ENCODE data around the gene PNLIPRP3.

PNLIPRP3 gene

GRCh38 chr10:116450861-116451260, 23.2 kb downstream of the PNLIPRP3 start:
- DNase-seq (ENCODE audit: low read depth): no peak

GRCh38 chr10:116451711-116452337, 24.2 kb downstream of the PNLIPRP3 start:
- DNase-seq (ENCODE audit: low read depth): no peak

GRCh38 chr10:116452338-116452720, 24.7 kb downstream of the PNLIPRP3 start:
- no peak for DNase-seq (ENCODE audit: low read depth)

GRCh38 chr10:116457488-116457887, 29.8 kb downstream of the PNLIPRP3 start:
- DNase-seq (ENCODE audit: low read depth): no peak

- DNase-seq (ENCODE audit: low read depth): no peak
Observed at GRCh38 chr10:116460219-116460618, 32.6 kb downstream of the PNLIPRP3 start.

- DNase-seq (ENCODE audit: low read depth): no peak
Observed at GRCh38 chr10:116461680-116462079, 34.0 kb downstream of the PNLIPRP3 start.

GRCh38 chr10:116464257-116464656, 36.6 kb downstream of the PNLIPRP3 start:
- no peak for DNase-seq (ENCODE audit: low read depth)

GRCh38 chr10:116465546-116465945, 37.9 kb downstream of the PNLIPRP3 start:
- no peak for DNase-seq (ENCODE audit: low read depth)

GRCh38 chr10:116466715-116467422, 39.2 kb downstream of the PNLIPRP3 start:
- no peak for DNase-seq (ENCODE audit: low read depth)

- no peak for DNase-seq (ENCODE audit: low read depth)
Observed at GRCh38 chr10:116469437-116469836, 41.8 kb downstream of the PNLIPRP3 start.

- DNase-seq (ENCODE audit: low read depth): no peak
Observed at GRCh38 chr10:116470071-116470470, 42.4 kb downstream of the PNLIPRP3 start.

GRCh38 chr10:116470768-116471415, 43.2 kb downstream of the PNLIPRP3 start:
- DNase-seq (ENCODE audit: low read depth): no peak

- no peak for DNase-seq (ENCODE audit: low read depth)
Observed at GRCh38 chr10:116472891-116473290, 45.2 kb downstream of the PNLIPRP3 start.

GRCh38 chr10:116475866-116476265, 48.2 kb downstream of the PNLIPRP3 start:
- no peak for DNase-seq (ENCODE audit: low read depth)

GRCh38 chr10:116476461-116476860, 48.8 kb downstream of the PNLIPRP3 start:
- DNase-seq (ENCODE audit: low read depth): no peak

GRCh38 chr10:116477986-116478664, 50.5 kb downstream of the PNLIPRP3 start:
- DNase-seq (ENCODE audit: low read depth): no peak

GRCh38 chr10:116486770-116487448, 59.3 kb downstream of the PNLIPRP3 start:
- DNase-seq (ENCODE audit: low read depth): no peak

- no peak for DNase-seq (ENCODE audit: low read depth)
Observed at GRCh38 chr10:116487522-116488430, 60.1 kb downstream of the PNLIPRP3 start.

GRCh38 chr10:116489460-116489859, 61.8 kb downstream of the PNLIPRP3 start:
- DNase-seq (ENCODE audit: low read depth): no peak

GRCh38 chr10:116490028-116490662, 62.5 kb downstream of the PNLIPRP3 start:
- no peak for DNase-seq (ENCODE audit: low read depth)

- no peak for DNase-seq (ENCODE audit: low read depth)
Observed at GRCh38 chr10:116504786-116505185, 77.1 kb downstream of the PNLIPRP3 start.
